Vagina (tissue), 2 donors: ENCODE results near the gene SLC46A1.

Experiments used
- POLR2A ChIP-seq, 2 donors: fragments of 450-650 bp; IDR thresholded peaks; one replicate each; pipeline ENCODE4 v1.6.1; 2017; ENCODE audit warnings: antibody characterized with exemption in 2 of 2, mild to moderate bottlenecking in 2 of 2, moderate library complexity in 2 of 2
- TF ChIP-seq, protein P1 (sequence below), 3 experiments: fragments of 450-650 bp in 2 of 3; fragments of 200-600 bp in 1 of 3; sonication (generic) in 1 of 3; IDR thresholded peaks; one replicate each; pipeline ENCODE4 v1.5.1; 2017 to 2019; ENCODE audit warnings: antibody characterized with exemption in 3 of 3, mild to moderate bottlenecking in 2 of 3, moderate library complexity in 2 of 3

- no peak for TF ChIP-seq POLR2A (IDR thresholded peaks at IDR 0.05)
- TF ChIP-seq, protein P1, sequence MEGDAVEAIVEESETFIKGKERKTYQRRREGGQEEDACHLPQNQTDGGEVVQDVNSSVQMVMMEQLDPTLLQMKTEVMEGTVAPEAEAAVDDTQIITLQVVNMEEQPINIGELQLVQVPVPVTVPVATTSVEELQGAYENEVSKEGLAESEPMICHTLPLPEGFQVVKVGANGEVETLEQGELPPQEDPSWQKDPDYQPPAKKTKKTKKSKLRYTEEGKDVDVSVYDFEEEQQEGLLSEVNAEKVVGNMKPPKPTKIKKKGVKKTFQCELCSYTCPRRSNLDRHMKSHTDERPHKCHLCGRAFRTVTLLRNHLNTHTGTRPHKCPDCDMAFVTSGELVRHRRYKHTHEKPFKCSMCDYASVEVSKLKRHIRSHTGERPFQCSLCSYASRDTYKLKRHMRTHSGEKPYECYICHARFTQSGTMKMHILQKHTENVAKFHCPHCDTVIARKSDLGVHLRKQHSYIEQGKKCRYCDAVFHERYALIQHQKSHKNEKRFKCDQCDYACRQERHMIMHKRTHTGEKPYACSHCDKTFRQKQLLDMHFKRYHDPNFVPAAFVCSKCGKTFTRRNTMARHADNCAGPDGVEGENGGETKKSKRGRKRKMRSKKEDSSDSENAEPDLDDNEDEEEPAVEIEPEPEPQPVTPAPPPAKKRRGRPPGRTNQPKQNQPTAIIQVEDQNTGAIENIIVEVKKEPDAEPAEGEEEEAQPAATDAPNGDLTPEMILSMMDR (IDR thresholded peaks at IDR 0.05) = no peak
Measured at GRCh38 chr17:28390141-28390540, 15.9 kb downstream of the SLC46A1 start.
